Left kidney (tissue), 2 donors: Measurements from ENCODE around the gene MBNL3. TPM values are rescaled to one million over a fixed set of nuclear protein-coding genes. Genes with fewer than 3 reads are reported as not detected.

ENCODE experiments used
- DNase-seq: peaks from one replicate; pipeline ENCODE4 v3.0.0-alpha.2; 2013
- polyA plus RNA-seq: library from polyadenylated mRNA; unstranded; fragments of 120-200 nt; gene quantifications from one replicate; pipeline ENCODE4 v1.2.1, GENCODE V29; 2013; ENCODE audit not compliant: insufficient read length

Gene MBNL3
- polyA plus RNA-seq, 1 donor: 38.1 TPM

- no peak for DNase-seq
Measured at GRCh38 chrX:132415012-132415411, 73.8 kb downstream of the MBNL3 start.

GRCh38 chrX:132414404-132414803 is 74.4 kb downstream of the MBNL3 start:
- DNase-seq: no peak

- DNase-seq: no peak
Measured at GRCh38 chrX:132413459-132413858, 75.4 kb downstream of the MBNL3 start.

DNA sequence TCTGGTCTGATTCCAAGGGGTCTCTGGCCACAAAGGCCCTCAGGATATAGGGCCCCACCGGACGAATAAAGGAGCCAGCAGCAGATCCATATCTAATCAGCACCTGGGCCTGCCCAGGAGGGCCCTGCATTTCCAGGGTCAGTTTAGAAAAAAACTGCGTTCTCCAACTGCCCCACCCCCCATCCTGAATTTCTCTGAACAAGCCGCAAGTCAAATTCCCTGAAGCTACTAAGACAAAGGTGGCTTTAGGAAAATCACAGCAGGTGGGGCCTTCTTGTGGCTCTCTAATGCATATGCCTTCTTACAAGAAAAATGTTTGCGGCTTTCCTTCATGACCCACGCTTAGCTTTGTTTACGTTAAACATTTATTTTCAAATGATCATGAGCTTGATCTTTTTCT is 76.6 kb downstream of the MBNL3 start:
- no peak for DNase-seq

- DNase-seq: no peak
Measured at GRCh38 chrX:132411310-132411977, 77.4 kb downstream of the MBNL3 start.

GRCh38 chrX:132409780-132410556 is 78.9 kb downstream of the MBNL3 start:
- no peak for DNase-seq

DNA sequence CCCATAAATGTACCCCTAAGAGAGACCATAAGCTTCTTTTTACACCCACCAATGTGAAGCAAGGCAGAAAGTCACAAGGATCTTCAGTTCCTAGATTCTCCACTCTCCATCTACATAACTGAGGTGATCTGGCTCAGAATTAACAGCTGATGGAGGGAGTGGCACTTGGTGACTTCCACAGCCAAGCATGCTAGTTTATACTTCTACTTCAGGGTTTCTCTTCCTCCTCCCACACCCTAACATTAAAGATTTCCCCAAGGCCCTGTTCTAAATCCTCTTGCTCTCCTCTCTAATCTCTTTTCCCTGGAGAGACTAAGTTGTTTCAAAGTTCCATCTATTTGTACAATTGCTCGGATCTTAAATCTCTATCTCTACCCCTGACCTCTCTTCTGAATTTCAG is 81.1 kb downstream of the MBNL3 start:
- DNase-seq: no peak

DNA sequence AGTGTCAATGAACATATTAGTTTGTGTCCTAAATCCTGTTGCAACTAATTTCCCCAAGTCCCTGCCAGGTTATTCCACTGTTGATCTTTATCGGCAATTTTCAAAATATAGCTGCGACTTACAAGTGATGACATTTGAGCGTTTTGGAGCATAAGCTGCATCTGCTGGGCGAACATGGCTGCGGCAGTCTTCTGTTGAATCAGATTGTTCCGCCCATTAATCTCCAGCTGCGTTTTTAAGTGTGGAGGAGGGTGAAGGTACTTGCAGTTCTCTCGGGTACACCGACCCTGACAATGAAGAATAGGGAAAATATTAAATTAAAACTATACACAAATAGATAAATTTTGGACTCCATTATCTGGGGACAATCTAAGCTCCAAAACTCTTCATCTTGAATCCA is 82.7 kb downstream of the MBNL3 start:
- no peak for DNase-seq

DNA sequence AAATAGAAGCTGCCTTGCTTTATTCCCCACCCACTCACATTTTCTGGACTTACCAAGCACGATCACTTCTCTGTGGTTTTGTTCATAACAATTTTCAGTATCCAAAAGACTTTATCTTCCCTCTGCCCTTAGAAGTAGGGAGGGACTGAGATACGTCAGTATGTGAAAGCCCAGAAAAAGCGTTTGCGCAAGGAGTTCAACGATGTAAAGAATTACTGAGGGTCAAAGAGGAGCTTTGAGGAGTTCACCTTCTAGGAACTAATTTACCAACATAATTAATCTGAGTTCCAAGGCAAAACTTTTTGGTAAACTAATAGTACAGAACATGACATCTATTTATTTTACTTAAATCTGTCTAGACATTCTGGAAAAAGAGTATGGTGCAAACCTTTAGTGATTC is 84.6 kb downstream of the MBNL3 start:
- DNase-seq: no peak

GRCh38 chrX:132401935-132402334 is 86.9 kb downstream of the MBNL3 start:
- DNase-seq: no peak

GRCh38 chrX:132400706-132401105 is 88.1 kb downstream of the MBNL3 start:
- DNase-seq: no peak

DNA sequence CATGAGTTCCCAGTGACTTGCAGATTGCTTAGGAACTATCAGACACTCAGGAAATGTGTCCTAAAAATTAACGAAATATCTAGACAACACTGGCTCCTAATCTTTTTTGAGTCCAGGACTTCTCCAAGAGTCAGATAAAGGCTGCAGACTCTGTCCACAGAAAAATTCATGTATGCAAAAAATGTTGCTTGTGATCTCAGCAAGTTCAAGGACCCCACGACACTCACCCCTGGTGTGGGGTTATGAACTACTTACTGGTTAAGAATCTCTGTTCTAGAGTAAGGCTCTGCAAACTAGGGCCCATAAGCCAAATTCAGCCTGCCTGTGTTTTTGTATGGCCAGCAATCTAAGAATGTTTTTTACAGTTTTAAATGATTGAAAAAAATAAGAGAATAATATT is 93.2 kb downstream of the MBNL3 start:
- DNase-seq: no peak

DNA sequence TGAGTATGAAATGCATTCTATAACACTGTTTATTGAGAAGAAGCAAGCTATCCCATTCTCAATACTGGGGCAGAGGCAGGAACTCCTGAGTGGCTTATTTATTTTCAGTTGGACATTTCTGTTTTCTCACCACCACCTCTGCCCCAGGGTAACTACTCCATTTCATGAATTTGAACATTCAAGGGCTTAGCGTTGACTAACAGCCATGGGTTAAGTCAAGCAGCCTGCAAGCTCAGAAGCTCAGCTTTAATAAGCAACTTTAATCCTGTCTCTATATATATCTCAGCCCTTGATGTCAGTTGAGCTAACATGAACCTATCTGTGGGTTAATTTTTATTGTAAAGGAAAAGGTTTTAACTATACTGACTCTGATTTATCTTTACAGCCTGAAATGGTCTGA is 93.8 kb downstream of the MBNL3 start:
- no peak for DNase-seq

DNA sequence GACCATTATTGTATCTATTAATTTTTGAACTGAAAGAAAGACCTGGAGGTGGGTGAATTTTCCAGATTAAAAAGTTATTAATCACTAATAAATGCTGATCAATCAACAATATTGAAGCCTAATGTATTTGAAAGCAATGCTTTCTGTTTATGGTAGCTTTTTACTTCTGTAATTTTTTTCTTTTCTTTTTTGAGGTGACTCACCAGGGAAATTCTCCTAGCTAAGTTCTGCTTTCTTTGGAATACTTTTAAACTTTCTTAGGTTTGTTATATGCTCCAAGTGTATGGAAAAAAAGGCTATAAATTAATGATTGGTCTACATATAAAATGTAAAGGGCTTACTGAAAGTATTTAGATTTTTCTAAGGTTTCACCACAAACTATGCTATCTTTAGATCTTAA is 94.2 kb downstream of the MBNL3 start:
- DNase-seq: no peak

DNA sequence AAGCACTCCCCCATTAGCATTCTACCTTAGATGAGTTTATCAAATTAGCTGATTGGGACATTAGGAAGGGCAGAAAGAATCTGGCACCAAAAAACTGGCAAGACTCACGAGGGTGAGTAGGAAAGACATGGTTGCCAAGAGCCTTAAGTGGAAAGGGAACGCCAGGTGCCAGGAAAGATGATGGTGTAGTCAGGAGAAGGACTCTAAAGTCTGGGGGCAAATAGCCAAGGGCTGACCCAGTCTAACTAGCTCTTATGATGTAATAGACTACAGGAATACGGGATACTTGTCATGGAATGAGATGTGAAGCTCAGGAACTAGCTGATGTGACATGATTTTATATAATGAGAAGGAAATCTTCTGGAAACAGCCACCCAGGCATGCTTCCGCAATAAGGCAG is 94.8 kb downstream of the MBNL3 start:
- no peak for DNase-seq

DNA sequence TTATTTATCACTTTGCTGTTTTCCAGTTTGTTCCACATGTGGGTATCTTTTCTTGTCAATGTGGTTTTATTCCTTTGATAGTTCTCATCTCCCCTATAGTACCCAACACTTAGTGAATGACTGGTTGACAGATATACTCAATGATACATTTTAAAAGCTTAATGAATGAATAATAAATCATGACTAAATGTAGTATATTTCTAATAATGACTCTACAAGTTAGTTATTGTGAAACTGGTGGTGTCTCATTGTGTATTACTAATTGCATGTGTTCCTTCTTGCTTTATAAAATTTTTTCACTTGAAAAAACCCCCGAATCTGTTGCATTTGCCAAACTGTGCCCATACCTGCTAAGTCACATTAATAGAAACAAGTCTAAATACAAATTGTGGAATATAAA is 95.4 kb downstream of the MBNL3 start:
- no peak for DNase-seq

GRCh38 chrX:132393085-132393484 is 95.8 kb downstream of the MBNL3 start:
- no peak for DNase-seq

DNA sequence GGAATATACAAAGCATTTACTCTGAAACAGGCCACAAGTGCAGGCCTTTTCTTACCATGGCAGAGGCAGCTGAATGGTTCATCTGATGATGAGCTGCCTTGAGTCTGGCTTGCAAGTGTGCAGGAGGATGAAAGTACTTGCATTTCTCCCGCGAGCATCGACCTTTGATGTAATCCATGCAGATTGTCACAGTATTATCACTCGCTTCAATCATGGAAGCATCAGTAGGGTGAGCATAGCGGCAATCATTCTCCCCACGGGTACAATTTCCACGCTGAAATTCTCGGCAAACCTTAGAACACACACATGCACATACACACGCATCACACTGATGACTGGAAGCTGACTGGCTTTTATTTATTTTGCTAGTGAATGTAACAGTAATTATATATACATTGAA is 98.0 kb downstream of the MBNL3 start:
- no peak for DNase-seq

DNA sequence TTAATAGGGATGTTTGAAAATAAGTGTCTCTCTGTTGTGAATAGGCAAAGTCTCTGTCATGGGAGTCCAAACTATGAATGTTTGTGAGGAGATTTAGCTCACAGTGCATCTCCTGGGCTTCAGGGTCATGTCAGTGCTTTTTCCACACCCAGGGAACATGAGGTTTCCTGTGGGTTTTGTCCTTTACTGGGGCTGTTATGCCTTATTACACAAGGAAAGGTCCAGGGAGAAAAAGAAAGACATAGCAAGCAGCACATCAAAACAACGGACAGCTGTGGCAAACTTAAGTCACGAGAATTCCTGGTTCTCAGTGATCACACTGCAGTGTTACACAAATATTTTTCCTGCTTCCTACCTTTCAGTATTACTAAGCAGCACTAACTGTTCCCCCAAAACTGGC is 99.4 kb downstream of the MBNL3 start:
- DNase-seq: no peak

DNA sequence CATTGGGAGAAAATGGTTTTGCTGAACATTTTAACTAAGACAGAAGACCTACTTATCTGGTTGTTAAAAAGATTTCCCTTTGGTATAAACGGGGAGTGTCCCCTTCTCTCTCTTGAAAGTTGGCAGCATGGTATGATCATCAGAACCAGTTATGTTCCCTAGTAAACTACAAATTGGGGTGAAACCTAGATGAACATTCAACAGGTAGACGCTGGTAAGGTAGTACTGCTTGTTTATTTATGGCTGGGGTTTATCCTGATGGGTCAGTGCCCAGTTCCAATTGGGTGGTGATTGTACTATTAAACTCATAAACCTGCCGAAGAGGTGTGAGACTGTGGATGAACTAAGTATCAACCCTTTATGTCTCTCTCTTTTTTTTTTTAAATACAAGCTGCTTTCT is 100.5 kb downstream of the MBNL3 start:
- no peak for DNase-seq

GRCh38 chrX:132384301-132384700 is 104.5 kb downstream of the MBNL3 start:
- DNase-seq: no peak

DNA sequence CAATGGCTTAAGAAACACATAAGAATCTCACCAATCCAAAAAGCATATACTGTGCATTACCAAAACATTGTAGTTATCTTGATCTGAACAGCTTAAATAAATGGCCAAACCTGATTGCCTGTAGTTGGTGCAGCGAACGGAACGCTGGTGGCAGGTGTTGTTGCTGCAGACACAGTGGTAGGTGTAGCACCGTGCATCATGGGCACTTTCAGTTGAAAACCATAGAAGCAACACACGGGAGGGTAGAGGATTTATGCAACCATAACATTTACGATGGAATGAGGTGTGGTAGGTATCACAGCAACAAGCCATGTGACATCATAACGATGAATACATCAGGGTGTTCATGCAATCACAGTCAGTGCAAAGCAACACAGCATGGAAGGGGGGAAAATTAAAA is 106.8 kb downstream of the MBNL3 start:
- DNase-seq: no peak

GRCh38 chrX:132378281-132378680 is 110.6 kb downstream of the MBNL3 start:
- no peak for DNase-seq

DNA sequence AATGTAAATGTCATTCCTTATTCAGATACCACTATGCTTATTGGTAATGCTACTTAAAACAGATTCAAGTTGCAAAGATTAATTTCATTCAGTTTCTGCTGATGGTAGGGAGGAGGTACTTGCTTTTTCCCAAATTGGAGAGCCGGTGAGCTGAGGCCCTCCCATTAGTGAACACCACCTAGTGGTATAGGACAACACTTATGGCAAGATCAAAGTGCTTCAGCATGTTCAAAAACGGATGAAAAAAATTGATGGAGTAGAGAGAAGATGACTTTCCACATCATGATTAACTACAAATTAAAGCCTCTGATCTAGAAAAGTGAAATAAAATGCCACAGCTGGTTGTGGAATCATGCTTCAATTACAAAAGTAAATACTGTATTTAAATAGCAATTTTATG is 112.9 kb downstream of the MBNL3 start:
- DNase-seq: no peak
